ENCODE data around the gene SYT4.
"Not testable (repeated sequence)": the region's sequence is repeated elsewhere in the genome, so short reads cannot be mapped to it uniquely, and the experiment has no call there.

Gene SYT4

GRCh38 chr18:43277164-43277600 lies at the start of gene SYT4:
Gene SYT4 (minus strand): TSS chr18:43277490. CDS start chr18:43277281, 209 bp downstream.
- DNase-seq = no peak

GRCh38 chr18:43322132-43322531 lies 44.8 kb upstream of the SYT4 start:
- no peak for DNase-seq

- no peak for DNase-seq
These were observed 37.7 kb upstream of the SYT4 start for GRCh38 chr18:43314941-43315340.

- DNase-seq = no peak
These were observed 35.6 kb upstream of the SYT4 start for GRCh38 chr18:43312891-43313290.

- DNase-seq = no peak
These were observed 32.9 kb upstream of the SYT4 start for GRCh38 chr18:43310239-43310638.

GRCh38 chr18:43303376-43303775 lies 26.1 kb upstream of the SYT4 start:
- no peak for DNase-seq

GRCh38 chr18:43286187-43286586 lies 8.9 kb upstream of the SYT4 start:
- not testable (repeated sequence) for DNase-seq

- DNase-seq = no peak
These were observed 6.0 kb upstream of the SYT4 start for GRCh38 chr18:43283299-43283698.

GRCh38 chr18:43279015-43279744 lies 1.9 kb upstream of the SYT4 start:
- DNase-seq = no peak

GRCh38 chr18:43278355-43278754 lies 1.1 kb upstream of the SYT4 start:
- no peak for DNase-seq

GRCh38 chr18:43276491-43276890 lies 799 bp downstream of the SYT4 start:
- no peak for DNase-seq

GRCh38 chr18:43275546-43275945 lies 1.7 kb downstream of the SYT4 start:
- DNase-seq = no peak

- no peak for DNase-seq
These were observed 2.8 kb downstream of the SYT4 start for GRCh38 chr18:43274526-43274925.

GRCh38 chr18:43271593-43272432 lies 5.5 kb downstream of the SYT4 start:
- DNase-seq = no peak

GRCh38 chr18:43267818-43268217 lies 9.5 kb downstream of the SYT4 start:
- no peak for DNase-seq

- no peak for DNase-seq
These were observed 11.8 kb downstream of the SYT4 start for GRCh38 chr18:43265465-43265864.

GRCh38 chr18:43248610-43249249 lies 28.6 kb downstream of the SYT4 start:
- DNase-seq = no peak

- no peak for DNase-seq
These were observed 29.3 kb downstream of the SYT4 start for GRCh38 chr18:43247944-43248343.

- no peak for DNase-seq
These were observed 38.9 kb downstream of the SYT4 start for GRCh38 chr18:43238429-43238828.

- no peak for DNase-seq
These were observed 40.4 kb downstream of the SYT4 start for GRCh38 chr18:43236921-43237320.

- DNase-seq = no peak
These were observed 42.4 kb downstream of the SYT4 start for GRCh38 chr18:43234889-43235288.

- DNase-seq = no peak
These were observed 54.8 kb downstream of the SYT4 start for GRCh38 chr18:43222501-43222900.

GRCh38 chr18:43220691-43221090 lies 56.6 kb downstream of the SYT4 start:
- no peak for DNase-seq

Measured in activated CD4-positive, CD25-positive, alpha-beta regulatory T cell treated with anti-CD3 and anti-CD28 coated beads, Interleukin-2, amount 50 U/mL, for 72 hours (primary cell).